Measurements from ENCODE around the gene MUCL3.

- no peak for TF ChIP-seq CTCF (IDR thresholded peaks at IDR 0.05 in 4 of 5, conservative IDR thresholded peaks at IDR 0.05 in 1 of 5)
- TF ChIP-seq POLR2A (IDR thresholded peaks at IDR 0.05), result no peak
These were observed 47.1 kb upstream of the MUCL3 start for GRCh38 chr6:30893666-30894065.
